SH-SY5Y (cell line): ENCODE results near the gene PLA2G4F.

Experiments
- GATA2 ChIP-seq: IDR thresholded peaks from 2 replicates; pipeline ENCODE4 v1.6.1; 2011; ENCODE audit warnings: mild to moderate bottlenecking, low read depth, low read length
- GATA3 ChIP-seq: IDR thresholded peaks from 2 replicates; pipeline ENCODE4 v1.6.1; 2011; ENCODE audit warnings: low read depth, mild to moderate bottlenecking, low read length, moderate library complexity

The PLA2G4F gene

GRCh38 chr15:42148808-42149492 is 7.5 kb downstream of the PLA2G4F start:
- TF ChIP-seq GATA3 (no peak), GATA2 (no peak)

GRCh38 chr15:42147431-42147735 is 9.1 kb downstream of the PLA2G4F start:
- TF ChIP-seq GATA2 (no peak), GATA3 (no peak)

- TF ChIP-seq GATA3: no peak
- no peak for TF ChIP-seq GATA2
Observed at GRCh38 chr15:42146551-42147430, 9.6 kb downstream of the PLA2G4F start.

GRCh38 chr15:42145546-42146455 is 10.6 kb downstream of the PLA2G4F start:
- TF ChIP-seq GATA3 (no peak), GATA2 (no peak)

GRCh38 chr15:42144841-42145375 is 11.5 kb downstream of the PLA2G4F start:
- TF ChIP-seq GATA3: no peak

- TF ChIP-seq GATA2 (no peak), GATA3 (no peak)
Observed at GRCh38 chr15:42143866-42144625, 12.4 kb downstream of the PLA2G4F start.

- TF ChIP-seq GATA2: no peak
- TF ChIP-seq GATA3: no peak
Observed at GRCh38 chr15:42143356-42143755, 13.1 kb downstream of the PLA2G4F start.

- no peak for TF ChIP-seq GATA2
- no peak for TF ChIP-seq GATA3
Observed at GRCh38 chr15:42141795-42142667, 14.4 kb downstream of the PLA2G4F start.

- TF ChIP-seq GATA3: no peak
- no peak for TF ChIP-seq GATA2
Observed at GRCh38 chr15:42141246-42141645, 15.2 kb downstream of the PLA2G4F start.

- TF ChIP-seq GATA3 (no peak), GATA2 (no peak)
Observed at GRCh38 chr15:42140383-42141070, 15.9 kb downstream of the PLA2G4F start.

GRCh38 chr15:42139596-42139995 is 16.8 kb downstream of the PLA2G4F start:
- TF ChIP-seq GATA3: no peak
- no peak for TF ChIP-seq GATA2

- TF ChIP-seq GATA3 (no peak), GATA2 (no peak)
Observed at GRCh38 chr15:42138968-42139386, 17.5 kb downstream of the PLA2G4F start.

GRCh38 chr15:42138411-42138810 is 18.0 kb downstream of the PLA2G4F start:
- TF ChIP-seq GATA3 (no peak), GATA2 (no peak)
